ENCODE results near the gene YJEFN3.

Gene YJEFN3

DNA sequence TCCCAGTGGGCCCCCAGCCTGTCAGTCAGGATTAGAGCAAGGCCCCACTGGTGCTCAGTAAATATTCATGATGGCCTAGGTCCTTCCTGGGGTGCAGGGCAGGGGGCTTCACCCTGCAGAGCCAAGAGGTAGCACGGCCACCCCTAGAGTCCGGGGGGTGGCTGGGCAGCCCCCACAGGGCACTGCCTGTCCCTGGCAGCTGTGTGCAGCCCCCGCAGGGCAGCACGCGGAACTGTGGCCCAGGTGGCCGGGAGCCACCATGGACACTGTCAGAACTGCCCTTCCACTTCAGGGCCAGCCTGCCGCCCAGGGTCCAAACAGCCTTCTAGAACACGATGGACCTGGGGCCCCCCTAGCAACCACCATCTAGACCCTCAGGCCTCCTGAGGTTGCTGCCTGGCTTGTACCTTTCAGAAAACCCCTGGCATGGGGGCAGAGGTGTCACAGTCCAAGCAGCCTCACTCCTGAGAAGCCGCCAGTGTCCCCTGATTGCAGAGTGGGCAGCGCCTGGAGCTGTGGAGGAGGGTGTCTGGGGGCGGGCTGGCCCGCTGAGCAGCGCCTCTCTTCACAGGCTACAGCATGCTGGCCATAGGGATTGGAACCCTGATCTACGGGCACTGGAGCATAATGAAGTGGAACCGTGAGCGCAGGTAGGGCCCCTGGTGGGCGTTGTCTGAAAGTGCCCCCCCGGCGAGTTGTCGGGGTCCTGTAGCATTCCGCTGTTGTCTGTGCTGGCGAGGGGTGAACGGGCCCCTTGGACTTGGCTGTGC is 2.9 kb upstream of the YJEFN3 start:
- DNase-seq (ENCODE audit: low read depth) = no peak
- H3K4me3 ChIP-seq (ENCODE audit: low read length) = no peak overlapping the region
- TF ChIP-seq, protein P1, sequence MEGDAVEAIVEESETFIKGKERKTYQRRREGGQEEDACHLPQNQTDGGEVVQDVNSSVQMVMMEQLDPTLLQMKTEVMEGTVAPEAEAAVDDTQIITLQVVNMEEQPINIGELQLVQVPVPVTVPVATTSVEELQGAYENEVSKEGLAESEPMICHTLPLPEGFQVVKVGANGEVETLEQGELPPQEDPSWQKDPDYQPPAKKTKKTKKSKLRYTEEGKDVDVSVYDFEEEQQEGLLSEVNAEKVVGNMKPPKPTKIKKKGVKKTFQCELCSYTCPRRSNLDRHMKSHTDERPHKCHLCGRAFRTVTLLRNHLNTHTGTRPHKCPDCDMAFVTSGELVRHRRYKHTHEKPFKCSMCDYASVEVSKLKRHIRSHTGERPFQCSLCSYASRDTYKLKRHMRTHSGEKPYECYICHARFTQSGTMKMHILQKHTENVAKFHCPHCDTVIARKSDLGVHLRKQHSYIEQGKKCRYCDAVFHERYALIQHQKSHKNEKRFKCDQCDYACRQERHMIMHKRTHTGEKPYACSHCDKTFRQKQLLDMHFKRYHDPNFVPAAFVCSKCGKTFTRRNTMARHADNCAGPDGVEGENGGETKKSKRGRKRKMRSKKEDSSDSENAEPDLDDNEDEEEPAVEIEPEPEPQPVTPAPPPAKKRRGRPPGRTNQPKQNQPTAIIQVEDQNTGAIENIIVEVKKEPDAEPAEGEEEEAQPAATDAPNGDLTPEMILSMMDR (conservative IDR thresholded peaks at IDR 0.05; ENCODE audit: low read length) = no peak

DNA sequence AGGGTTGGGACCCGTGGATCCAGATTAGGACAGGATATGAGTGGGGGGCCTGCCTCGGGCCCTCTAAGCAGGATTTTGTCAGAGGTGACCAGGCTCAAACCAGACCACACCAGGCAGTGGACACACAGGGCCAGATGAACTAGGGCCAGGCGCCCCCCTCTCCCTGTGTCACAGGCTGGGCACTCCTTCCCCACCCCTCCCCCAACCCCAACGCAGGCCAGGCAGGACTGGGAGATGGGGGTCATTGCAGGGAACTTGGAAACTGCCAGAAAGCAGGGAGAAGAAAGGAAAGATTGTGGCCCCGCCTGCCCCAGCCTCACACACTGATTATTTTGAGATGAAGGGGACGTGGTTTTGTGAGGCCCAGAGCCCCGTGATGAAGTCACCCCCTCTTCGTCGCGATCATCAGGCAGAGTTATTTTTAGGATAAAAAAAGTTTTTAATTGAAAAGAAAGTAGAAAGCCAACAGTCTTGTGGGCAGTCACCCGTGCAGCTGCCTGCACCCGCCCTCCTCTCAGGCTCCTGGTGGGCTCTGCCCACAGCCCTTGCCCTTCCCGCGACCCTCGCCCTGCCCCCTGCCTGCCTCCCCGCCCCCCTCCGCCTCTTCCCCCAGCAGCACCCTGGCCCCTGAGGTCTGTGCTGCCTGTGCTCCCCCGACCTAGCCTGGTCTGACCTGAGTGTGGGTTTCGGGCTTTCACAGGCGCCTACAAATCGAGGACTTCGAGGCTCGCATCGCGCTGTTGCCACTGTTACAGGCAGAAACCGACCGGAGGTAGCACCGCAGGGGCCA is 1.9 kb upstream of the YJEFN3 start:
- no peak for DNase-seq (ENCODE audit: low read depth)
- TF ChIP-seq, protein P1 (conservative IDR thresholded peaks at IDR 0.05; ENCODE audit: low read length) = no peak
- no peak overlapping the region for H3K4me3 ChIP-seq (ENCODE audit: low read length)

DNA sequence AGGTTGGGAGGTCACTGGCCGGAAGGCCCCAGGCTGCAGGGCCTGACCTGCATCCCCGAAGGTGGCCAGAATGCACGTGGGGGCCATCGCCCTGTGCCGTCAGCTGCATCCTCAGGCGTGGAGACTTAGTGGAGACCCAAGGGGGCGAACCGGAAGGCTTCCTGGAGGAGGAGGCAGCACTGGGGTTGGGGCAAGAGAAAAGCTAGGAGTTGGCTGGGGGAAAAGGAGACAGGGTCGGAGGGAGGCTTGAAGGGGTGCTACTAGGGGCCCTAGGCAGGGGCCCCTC is 1.4 kb upstream of the YJEFN3 start:
- H3K4me3 ChIP-seq (ENCODE audit: low read length) = no peak overlapping the region
- TF ChIP-seq, protein P1 (conservative IDR thresholded peaks at IDR 0.05; ENCODE audit: low read length) = no peak
- no peak for DNase-seq (ENCODE audit: low read depth)

DNA sequence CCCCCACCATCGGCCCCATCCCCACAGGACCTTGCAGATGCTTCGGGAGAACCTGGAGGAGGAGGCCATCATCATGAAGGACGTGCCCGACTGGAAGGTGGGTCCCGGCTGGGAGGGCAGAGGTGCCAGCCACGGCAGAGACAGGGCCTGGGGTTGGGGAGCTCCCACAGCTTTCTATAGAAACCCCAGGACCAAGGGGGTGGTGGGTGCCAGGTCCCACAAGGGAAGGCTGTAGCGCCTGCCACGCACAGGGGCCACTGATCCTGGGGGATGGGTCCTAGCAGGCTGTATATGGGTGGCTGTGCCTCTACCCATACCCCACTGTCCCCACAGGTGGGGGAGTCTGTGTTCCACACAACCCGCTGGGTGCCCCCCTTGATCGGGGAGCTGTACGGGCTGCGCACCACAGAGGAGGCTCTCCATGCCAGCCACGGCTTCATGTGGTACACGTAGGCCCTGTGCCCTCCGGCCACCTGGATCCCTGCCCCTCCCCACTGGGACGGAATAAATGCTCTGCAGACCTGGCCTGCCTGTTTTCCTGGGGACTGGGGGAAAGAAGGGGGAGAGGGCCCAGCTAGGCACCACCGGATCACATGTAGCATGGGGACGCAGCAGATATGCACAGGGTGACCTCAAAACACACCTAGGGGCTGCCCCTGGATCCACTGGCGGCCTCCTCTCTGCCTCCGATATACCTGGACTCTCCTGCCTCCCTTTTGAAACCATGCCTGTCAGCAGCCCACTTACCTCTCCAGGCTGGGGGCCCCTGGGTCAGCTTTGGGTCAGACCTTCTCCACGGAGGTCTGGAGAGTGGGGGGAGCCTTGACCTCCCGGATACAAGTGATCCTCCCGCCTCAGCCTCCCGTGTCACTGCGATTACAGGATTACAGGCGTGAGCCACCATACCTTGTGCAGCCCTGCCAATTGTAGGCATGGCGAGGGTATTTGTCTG is 761 bp upstream of the YJEFN3 start:
- TF ChIP-seq, protein P1 (conservative IDR thresholded peaks at IDR 0.05; ENCODE audit: low read length) = no peak
- no peak for DNase-seq (ENCODE audit: low read depth)
- no peak overlapping the region for H3K4me3 ChIP-seq (ENCODE audit: low read length)

DNA sequence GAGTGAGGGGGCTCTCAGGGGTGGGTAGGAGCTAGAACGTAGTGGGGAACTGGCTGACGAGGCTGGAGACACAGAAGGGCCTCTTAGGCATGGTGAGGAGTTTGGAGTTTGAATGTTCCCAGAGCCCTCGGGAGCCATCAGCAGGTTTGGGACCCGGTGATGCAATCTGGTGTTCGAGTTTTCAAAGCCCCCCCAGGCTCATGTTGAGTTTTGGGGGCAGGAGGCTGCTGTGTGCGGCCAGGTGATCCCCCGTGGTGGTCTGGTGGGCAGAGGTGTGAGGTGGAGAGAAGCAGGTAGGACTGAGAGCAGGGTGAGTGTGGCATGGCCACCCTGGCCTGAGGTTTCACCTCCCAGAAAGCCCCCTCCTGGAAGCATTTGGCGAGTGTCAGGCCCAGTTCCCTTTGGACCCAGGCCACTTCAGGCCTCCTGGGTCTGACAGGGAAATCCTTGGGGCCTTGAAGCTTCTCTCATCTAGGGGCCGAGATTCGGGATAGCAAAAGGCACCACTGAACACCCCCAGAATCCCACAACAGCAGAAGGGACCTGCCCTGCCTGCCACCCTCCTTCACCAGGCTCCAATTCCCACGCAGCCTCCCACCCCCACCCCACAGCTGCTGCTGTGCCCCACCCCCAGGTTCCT is 1.2 kb downstream of the YJEFN3 start:
- DNase-seq (ENCODE audit: low read depth) = no peak
- no peak overlapping the region for H3K4me3 ChIP-seq (ENCODE audit: low read length)
- TF ChIP-seq, protein P1 (conservative IDR thresholded peaks at IDR 0.05; ENCODE audit: low read length) = no peak

- no peak overlapping the region for H3K4me3 ChIP-seq (ENCODE audit: low read length)
- DNase-seq (ENCODE audit: low read depth) = no peak
- TF ChIP-seq, protein P1 (conservative IDR thresholded peaks at IDR 0.05; ENCODE audit: low read length) = no peak
Measured at GRCh38 chr19:19530423-19530804, 1.7 kb downstream of the YJEFN3 start.
